Gastrocnemius medialis (tissue), 4 donors: ENCODE data around the gene FOSB.

Experiments used
- POLR2A ChIP-seq, 2 donors: fragments of 450-650 bp; IDR thresholded peaks; one replicate each; pipeline ENCODE4 v1.6.1; 2017; ENCODE audit warnings: antibody characterized with exemption in 2 of 2, mild to moderate bottlenecking in 2 of 2, moderate library complexity in 2 of 2
- TF ChIP-seq, protein P1 (sequence below), 5 experiments: fragments of 450-650 bp in 3 of 5; fragments of 200-600 bp in 2 of 5; sonication (generic) in 2 of 5; IDR thresholded peaks in 4 of 5; conservative IDR thresholded peaks in 1 of 5; 1 replicate in 4 of 5; 2 replicates in 1 of 5; pipeline ENCODE4 v1.5.1; 2016 to 2019; ENCODE audit warnings: antibody characterized with exemption in 5 of 5, mild to moderate bottlenecking in 3 of 5, moderate library complexity in 3 of 5

DNA sequence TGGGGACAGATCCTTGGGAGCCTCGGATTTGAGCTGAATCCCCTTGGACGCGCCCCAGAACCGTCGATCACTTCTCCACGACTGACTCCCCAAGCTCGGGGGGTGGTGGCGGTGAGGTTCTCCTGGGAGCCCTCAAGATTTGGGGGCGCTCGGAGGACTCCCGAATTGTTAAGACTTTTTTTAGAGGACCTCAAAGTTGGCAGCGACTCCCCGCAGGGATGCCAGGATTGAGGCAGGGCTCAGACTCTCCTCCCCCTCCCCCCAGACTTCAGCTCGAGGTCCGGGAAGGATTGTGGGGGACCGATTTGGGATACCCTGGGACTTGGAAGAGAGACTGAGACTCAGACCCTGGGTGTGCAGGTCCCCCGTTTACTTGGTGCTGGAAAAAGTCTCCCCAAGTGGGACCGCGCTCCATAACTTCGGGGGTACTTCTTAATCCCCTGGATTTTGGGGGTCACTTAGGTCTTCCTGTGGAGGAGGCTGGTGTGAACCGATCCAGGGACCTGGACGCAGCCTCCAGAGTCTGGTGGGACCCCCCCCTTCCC is 40.1 kb downstream of the FOSB start:
- TF ChIP-seq POLR2A (IDR thresholded peaks at IDR 0.05), result no peak
- TF ChIP-seq, protein P1, sequence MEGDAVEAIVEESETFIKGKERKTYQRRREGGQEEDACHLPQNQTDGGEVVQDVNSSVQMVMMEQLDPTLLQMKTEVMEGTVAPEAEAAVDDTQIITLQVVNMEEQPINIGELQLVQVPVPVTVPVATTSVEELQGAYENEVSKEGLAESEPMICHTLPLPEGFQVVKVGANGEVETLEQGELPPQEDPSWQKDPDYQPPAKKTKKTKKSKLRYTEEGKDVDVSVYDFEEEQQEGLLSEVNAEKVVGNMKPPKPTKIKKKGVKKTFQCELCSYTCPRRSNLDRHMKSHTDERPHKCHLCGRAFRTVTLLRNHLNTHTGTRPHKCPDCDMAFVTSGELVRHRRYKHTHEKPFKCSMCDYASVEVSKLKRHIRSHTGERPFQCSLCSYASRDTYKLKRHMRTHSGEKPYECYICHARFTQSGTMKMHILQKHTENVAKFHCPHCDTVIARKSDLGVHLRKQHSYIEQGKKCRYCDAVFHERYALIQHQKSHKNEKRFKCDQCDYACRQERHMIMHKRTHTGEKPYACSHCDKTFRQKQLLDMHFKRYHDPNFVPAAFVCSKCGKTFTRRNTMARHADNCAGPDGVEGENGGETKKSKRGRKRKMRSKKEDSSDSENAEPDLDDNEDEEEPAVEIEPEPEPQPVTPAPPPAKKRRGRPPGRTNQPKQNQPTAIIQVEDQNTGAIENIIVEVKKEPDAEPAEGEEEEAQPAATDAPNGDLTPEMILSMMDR (IDR thresholded peaks at IDR 0.05 in 4 of 5, conservative IDR thresholded peaks at IDR 0.05 in 1 of 5), result no peak
